ENCODE data around the gene SMTN.
"Not testable (repeated sequence)": the region's sequence is repeated elsewhere in the genome, so short reads cannot be mapped to it uniquely, and the experiment has no call there.

Gene SMTN

GRCh38 chr22:31056986-31057599, 24.0 kb upstream of the SMTN start:
- no peak for TF ChIP-seq CTCF (conservative IDR thresholded peaks at IDR 0.05; ENCODE audit: low read length)
- no peak for DNase-seq (ENCODE audit: low read depth)
- H3K4me3 ChIP-seq (ENCODE audit: low read length): no peak overlapping the region

GRCh38 chr22:31059663-31060062, 21.5 kb upstream of the SMTN start:
- H3K4me3 ChIP-seq (ENCODE audit: low read length); DNase-seq (ENCODE audit: low read depth): not testable (repeated sequence)

- TF ChIP-seq CTCF (conservative IDR thresholded peaks at IDR 0.05; ENCODE audit: low read length): no peak
- no peak overlapping the region for H3K4me3 ChIP-seq (ENCODE audit: low read length)
- DNase-seq (ENCODE audit: low read depth): no peak
These were observed 18.4 kb upstream of the SMTN start for GRCh38 chr22:31062566-31063230.

GRCh38 chr22:31064369-31064768, 16.7 kb upstream of the SMTN start:
- no peak for DNase-seq (ENCODE audit: low read depth)

GRCh38 chr22:31068970-31069369, 12.1 kb upstream of the SMTN start:
- no peak overlapping the region for H3K4me3 ChIP-seq (ENCODE audit: low read length)
- TF ChIP-seq CTCF (conservative IDR thresholded peaks at IDR 0.05; ENCODE audit: low read length): no peak
- DNase-seq (ENCODE audit: low read depth): no peak

More at GRCh38 chr22:31064369-31064768, 16.7 kb upstream of the SMTN start:
- no peak for TF ChIP-seq CTCF (conservative IDR thresholded peaks at IDR 0.05; ENCODE audit: low read length)
- H3K4me3 ChIP-seq (ENCODE audit: low read length): no peak overlapping the region

- H3K4me3 ChIP-seq (ENCODE audit: low read length); DNase-seq (ENCODE audit: low read depth): not testable (repeated sequence)
These were observed 11.3 kb upstream of the SMTN start for GRCh38 chr22:31069691-31070314.

- H3K4me3 ChIP-seq (ENCODE audit: low read length); DNase-seq (ENCODE audit: low read depth): not testable (repeated sequence)
These were observed 8.0 kb upstream of the SMTN start for GRCh38 chr22:31073125-31073524.

- not testable (repeated sequence) for H3K4me3 ChIP-seq (ENCODE audit: low read length); DNase-seq (ENCODE audit: low read depth)
These were observed 7.5 kb upstream of the SMTN start for GRCh38 chr22:31073545-31074145.

- H3K4me3 ChIP-seq (ENCODE audit: low read length): no peak overlapping the region
- DNase-seq (ENCODE audit: low read depth): peak; percentile 95
- TF ChIP-seq CTCF (conservative IDR thresholded peaks at IDR 0.05; ENCODE audit: low read length): no peak
These were observed 5.2 kb upstream of the SMTN start for GRCh38 chr22:31075961-31076360.
